Transverse colon (tissue), 4 donors: ENCODE results near the gene OS9.

ENCODE experiments used
- POLR2A ChIP-seq: fragments of 450-650 bp; IDR thresholded peaks from one replicate; pipeline ENCODE4 v1.6.1; 2016; ENCODE audit warnings: antibody characterized with exemption, mild to moderate bottlenecking, moderate library complexity
- POLR2AphosphoS5 ChIP-seq, 3 donors: sonication (generic); formaldehyde crosslinking; IDR thresholded peaks; one replicate each; pipeline ENCODE4 v1.6.1; 2016; ENCODE audit warnings: antibody characterized with exemption in 3 of 3
- TF ChIP-seq, protein P1 (sequence below), 5 experiments: fragments of 200-600 bp in 3 of 5; fragments of 450-650 bp in 2 of 5; sonication (generic) in 3 of 5; IDR thresholded peaks; 1 replicate in 2 of 5; 2 replicates in 3 of 5; pipeline ENCODE4 v1.5.1; 2016 to 2017; ENCODE audit warnings: antibody characterized with exemption in 5 of 5, inconsistent platforms in 3 of 5, mild to moderate bottlenecking in 2 of 5, moderate library complexity in 1 of 5

DNA sequence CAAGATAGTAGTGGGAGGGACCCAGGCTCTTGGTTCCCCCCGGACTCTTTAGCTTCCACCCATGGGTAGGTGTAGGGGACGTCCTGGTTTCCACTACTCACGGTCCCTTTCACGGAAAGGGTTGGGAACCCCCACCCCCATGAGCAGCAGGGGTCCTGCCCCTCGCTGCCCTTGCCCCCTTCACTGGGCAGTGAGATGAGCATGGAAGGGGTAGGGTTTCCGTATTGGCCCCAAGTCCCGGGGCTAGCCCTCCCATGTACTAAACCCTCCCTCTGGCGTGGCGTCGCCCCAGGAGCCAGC is 31.9 kb downstream of the OS9 start:
- TF ChIP-seq POLR2A (no peak), POLR2AphosphoS5 (IDR thresholded peaks at IDR 0.05) (no peak)
- TF ChIP-seq, protein P1, sequence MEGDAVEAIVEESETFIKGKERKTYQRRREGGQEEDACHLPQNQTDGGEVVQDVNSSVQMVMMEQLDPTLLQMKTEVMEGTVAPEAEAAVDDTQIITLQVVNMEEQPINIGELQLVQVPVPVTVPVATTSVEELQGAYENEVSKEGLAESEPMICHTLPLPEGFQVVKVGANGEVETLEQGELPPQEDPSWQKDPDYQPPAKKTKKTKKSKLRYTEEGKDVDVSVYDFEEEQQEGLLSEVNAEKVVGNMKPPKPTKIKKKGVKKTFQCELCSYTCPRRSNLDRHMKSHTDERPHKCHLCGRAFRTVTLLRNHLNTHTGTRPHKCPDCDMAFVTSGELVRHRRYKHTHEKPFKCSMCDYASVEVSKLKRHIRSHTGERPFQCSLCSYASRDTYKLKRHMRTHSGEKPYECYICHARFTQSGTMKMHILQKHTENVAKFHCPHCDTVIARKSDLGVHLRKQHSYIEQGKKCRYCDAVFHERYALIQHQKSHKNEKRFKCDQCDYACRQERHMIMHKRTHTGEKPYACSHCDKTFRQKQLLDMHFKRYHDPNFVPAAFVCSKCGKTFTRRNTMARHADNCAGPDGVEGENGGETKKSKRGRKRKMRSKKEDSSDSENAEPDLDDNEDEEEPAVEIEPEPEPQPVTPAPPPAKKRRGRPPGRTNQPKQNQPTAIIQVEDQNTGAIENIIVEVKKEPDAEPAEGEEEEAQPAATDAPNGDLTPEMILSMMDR (IDR thresholded peaks at IDR 0.05): no peak
